A549 (cell line): ENCODE measurements around the gene IRAK1. TPM values are rescaled to one million over a fixed set of nuclear protein-coding genes. Genes with fewer than 3 reads are reported as not detected.
A peak's percentile ranks its signal among the peaks of the same experiment; 100 is the strongest.

Experiments used
- ATAC-seq, 2 experiments: fragments of 200-7000 bp in 1 of 2; fragments of >200 bp in 1 of 2; cut with Nextera tagmentation in 1 of 2; cut with Tn5 transposase in 1 of 2; 3 replicates each; pipeline versions ENCODE4 v1.8.0 to v1.9.1; 2018 to 2020; ENCODE audit warnings: mild to moderate bottlenecking in 1 of 2, moderate library complexity in 1 of 2
- CTCF ChIA-PET: fragments of 300-600 bp; sonication (Branson Sonifier 250); formaldehyde crosslinking; extraction: SDS; loops from one replicate; lab custom pipeline; 2021; ENCODE audit warnings: antibody characterized with exemption, inconsistent platforms; lab: Yijun Ruan, JAX
- POLR2A ChIA-PET: fragments of 350-600 bp; formaldehyde crosslinking; extraction: SDS; loops from one replicate; lab custom pipeline; 2021; ENCODE audit warnings: antibody characterized with exemption, inconsistent platforms; lab: Yijun Ruan, JAX
- DNase-seq, 2 experiments: peaks; one replicate each; pipeline versions ENCODE4 v3.0.0 to v3.0.0-alpha.2; 2011 to 2016; ENCODE audit warnings: low read depth in 1 of 2, low spot score in 1 of 2
- FAIRE-seq: peaks from 2 replicates; lab custom pipeline; 2011; peaks lifted over from hg19 to GRCh38; lab: Jason Lieb, UNC
- H3K27ac ChIP-seq, 2 experiments: fragments of >200 bp; sonication (Bioruptor Twin); formaldehyde crosslinking; 3 replicates each; pipeline ENCODE4 v1.5.1; 2016 to 2017
- H3K4me1 ChIP-seq: fragments of >200 bp; sonication (Bioruptor Twin); formaldehyde crosslinking; 3 replicates; pipeline ENCODE4 v1.6.1; 2016
- H3K4me2 ChIP-seq: fragments of >200 bp; sonication (Bioruptor Twin); formaldehyde crosslinking; 3 replicates; pipeline ENCODE4 v1.6.1; 2016
- H3K4me3 ChIP-seq: fragments of >200 bp; sonication (Bioruptor Twin); formaldehyde crosslinking; 3 replicates; pipeline ENCODE4 v1.5.1; 2016
- H3K9me3 ChIP-seq: fragments of >200 bp; sonication (Bioruptor Twin); formaldehyde crosslinking; 3 replicates; pipeline ENCODE4 v1.6.1; 2016
- ATOH8 ChIP-seq: fragments of 250-450 bp; sonication (Bioruptor Pico); IDR thresholded peaks from 2 replicates; pipeline ENCODE4 v1.5.0; 2020; ENCODE audit warnings: low read depth, mild to moderate bottlenecking, moderate library complexity
- CEBPB ChIP-seq, 2 experiments: fragments of >200 bp in 1 of 2; sonication (Bioruptor Twin) in 1 of 2; formaldehyde crosslinking in 1 of 2; IDR thresholded peaks; 2 replicates each; pipeline ENCODE4 v1.6.1; 2012 to 2016
- EHF ChIP-seq: fragments of 250-450 bp; sonication (Bioruptor Pico); IDR thresholded peaks from 2 replicates; pipeline ENCODE4 v1.5.0; 2020; ENCODE audit warnings: mild to moderate bottlenecking
- FOSL2 ChIP-seq, 2 experiments: fragments of 450-650 bp in 1 of 2; fragments of >200 bp in 1 of 2; sonication (Bioruptor Twin) in 1 of 2; formaldehyde crosslinking; IDR thresholded peaks; 2 replicates each; pipeline versions ENCODE4 v1.5.0 to v1.6.1; 2016 to 2020; ENCODE audit warnings: mild to moderate bottlenecking in 1 of 2, moderate library complexity in 1 of 2
- HDAC2 ChIP-seq: fragments of 200-600 bp; sonication (generic); IDR thresholded peaks from 2 replicates; pipeline ENCODE4 v1.6.1; 2016
- HES2 ChIP-seq: fragments of >200 bp; sonication (Bioruptor Twin); formaldehyde crosslinking; IDR thresholded peaks from 2 replicates; pipeline ENCODE4 v1.6.1; 2016
- HOXA7 ChIP-seq: fragments of 250-450 bp; sonication (Bioruptor Pico); IDR thresholded peaks from 2 replicates; pipeline ENCODE4 v1.5.0; 2020; ENCODE audit warnings: mild to moderate bottlenecking, moderate library complexity
- JUNB ChIP-seq: fragments of >200 bp; sonication (Bioruptor Twin); formaldehyde crosslinking; IDR thresholded peaks from 2 replicates; pipeline ENCODE4 v1.6.1; 2016
- KDM1A ChIP-seq: fragments of 200-600 bp; sonication (generic); IDR thresholded peaks from 2 replicates; pipeline ENCODE4 v1.6.1; 2016; ENCODE audit warnings: low read depth, mild to moderate bottlenecking
- MAX ChIP-seq: IDR thresholded peaks from 2 replicates; pipeline ENCODE4 v1.6.1; 2012
- MYC ChIP-seq: IDR thresholded peaks from 2 replicates; pipeline ENCODE4 v1.6.1; 2012; ENCODE audit warnings: mild to moderate bottlenecking, inconsistent platforms, low read length, improper control_type of control experiment, borderline replicate concordance
- NFE2L2 ChIP-seq: fragments of 150-350 bp; conservative IDR thresholded peaks from 2 replicates; pipeline ENCODE4 v1.6.1; 2014; ENCODE audit warnings: low read length
- PHF8 ChIP-seq: fragments of 200-600 bp; sonication (generic); IDR thresholded peaks from 2 replicates; pipeline ENCODE4 v1.6.1; 2016; ENCODE audit warnings: low read depth, mild to moderate bottlenecking, antibody characterized with exemption, moderate library complexity, borderline replicate concordance
- POLR2A ChIP-seq: IDR thresholded peaks from 2 replicates; pipeline ENCODE4 v1.6.1; 2012; ENCODE audit warnings: mild to moderate bottlenecking, low read length
- RAD21 ChIP-seq, 2 experiments: fragments of >200 bp in 1 of 2; sonication (Bioruptor Twin) in 1 of 2; formaldehyde crosslinking in 1 of 2; IDR thresholded peaks in 1 of 2; conservative IDR thresholded peaks in 1 of 2; 2 replicates in 1 of 2; 3 replicates in 1 of 2; pipeline ENCODE4 v1.6.1; 2012 to 2018; ENCODE audit warnings: inconsistent platforms in 1 of 2
- RCOR1 ChIP-seq: fragments of 150-350 bp; IDR thresholded peaks from 2 replicates; pipeline ENCODE4 v1.6.1; 2014; ENCODE audit warnings: antibody characterized with exemption, low read length, low read depth
- RFX5 ChIP-seq: fragments of 450-650 bp; IDR thresholded peaks from 2 replicates; pipeline ENCODE4 v1.7.1; 2014; ENCODE audit warnings: antibody characterized with exemption, mild to moderate bottlenecking, moderate library complexity
- RNF2 ChIP-seq: fragments of 200-600 bp; sonication (generic); IDR thresholded peaks from 2 replicates; pipeline ENCODE4 v1.6.1; 2016; ENCODE audit warnings: low read depth, mild to moderate bottlenecking, antibody characterized with exemption, moderate library complexity, borderline replicate concordance
- SMC3 ChIP-seq: fragments of >200 bp; sonication (Bioruptor Twin); formaldehyde crosslinking; IDR thresholded peaks from 3 replicates; pipeline ENCODE4 v1.6.1; 2018; ENCODE audit warnings: inconsistent platforms
- TFCP2L1 ChIP-seq: fragments of 250-450 bp; sonication (Bioruptor Pico); IDR thresholded peaks from 2 replicates; pipeline ENCODE4 v1.5.0; 2021; ENCODE audit warnings: mild to moderate bottlenecking
- TP53 ChIP-seq: fragments of 250-450 bp; sonication (Bioruptor Pico); IDR thresholded peaks from 2 replicates; pipeline ENCODE4 v1.5.0; 2021; ENCODE audit warnings: mild to moderate bottlenecking, moderate library complexity
- ZC3H11A ChIP-seq: fragments of 450-650 bp; IDR thresholded peaks from 2 replicates; pipeline ENCODE4 v1.6.1; 2014; ENCODE audit warnings: antibody characterized with exemption, mild to moderate bottlenecking
- ZSCAN20 ChIP-seq: fragments of 250-450 bp; sonication (Bioruptor Pico); IDR thresholded peaks from 2 replicates; pipeline ENCODE4 v1.8.0; 2022; ENCODE audit warnings: mild to moderate bottlenecking, moderate library complexity
- WGBS: methylation state at CpG from one replicate; pipeline ENCODE4 v1.1.6; 2017; ENCODE audit errors: missing lambda C conversion rate; 5-methylcytosine and 5-hydroxymethylcytosine counted together
- polyA plus RNA-seq, 4 experiments: library from polyadenylated mRNA; depleted of rRNA in 3 of 4; stranded (reverse); fragments of >200 nt; fragmentation: RNase III in 1 of 4; extraction: RNeasy Plus Mini Kit Qiagen cat#74134 plus additional on column Dnase treatment in 1 of 4; gene quantifications; 2 replicates in 3 of 4; 3 replicates in 1 of 4; pipeline ENCODE4 v1.2.3, GENCODE V29; 2011 to 2017
- TF ChIP-seq, protein P1 (sequence below): fragments of 150-350 bp; IDR thresholded peaks from 2 replicates; pipeline ENCODE4 v1.6.1; 2014; ENCODE audit warnings: low read depth, mild to moderate bottlenecking, low read length
- TF ChIP-seq, protein P2 (sequence below): fragments of 450-650 bp; IDR thresholded peaks from 2 replicates; pipeline ENCODE4 v1.6.1; 2014; ENCODE audit warnings: antibody characterized with exemption

Gene IRAK1
- polyA plus RNA-seq, 2 of the 4 experiments (the other 2 are of a cell fraction): 73.1 to 177 TPM

- CTCF ChIA-PET: no interaction called here
- POLR2A ChIA-PET: interaction anchor here (0.7 kb wide), 1 partner anchor 106 kb away, joined by 9 read pairs; no protein-coding TSS in a partner anchor
- no peak for DNase-seq
- 95% methylated on average over 3 of the region's 3 CpGs for WGBS
- ATAC-seq: no peak
- TF ChIP-seq HES2 (no peak), RFX5 (no peak), PHF8 (no peak), NFE2L2 (no peak), EHF (CRISPR knock-in tag) (no peak), KDM1A (no peak), MYC (no peak), SMC3 (no peak)
- TF ChIP-seq, protein P1, sequence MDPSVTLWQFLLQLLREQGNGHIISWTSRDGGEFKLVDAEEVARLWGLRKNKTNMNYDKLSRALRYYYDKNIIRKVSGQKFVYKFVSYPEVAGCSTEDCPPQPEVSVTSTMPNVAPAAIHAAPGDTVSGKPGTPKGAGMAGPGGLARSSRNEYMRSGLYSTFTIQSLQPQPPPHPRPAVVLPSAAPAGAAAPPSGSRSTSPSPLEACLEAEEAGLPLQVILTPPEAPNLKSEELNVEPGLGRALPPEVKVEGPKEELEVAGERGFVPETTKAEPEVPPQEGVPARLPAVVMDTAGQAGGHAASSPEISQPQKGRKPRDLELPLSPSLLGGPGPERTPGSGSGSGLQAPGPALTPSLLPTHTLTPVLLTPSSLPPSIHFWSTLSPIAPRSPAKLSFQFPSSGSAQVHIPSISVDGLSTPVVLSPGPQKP: no peak
- no peak for FAIRE-seq
- Histone ChIP-seq H3K4me3 (no peak overlapping the region), H3K4me1 (peaks cover 3% of the 10 kb centered on the region), H3K27ac (no peak overlapping the region), H3K4me2 (no peak overlapping the region), H3K9me3 (no peaks in the 10 kb centered on the region)
These were observed 48.9 kb upstream of the IRAK1 start for GRCh38 chrX:154068560-154068959.

DNA sequence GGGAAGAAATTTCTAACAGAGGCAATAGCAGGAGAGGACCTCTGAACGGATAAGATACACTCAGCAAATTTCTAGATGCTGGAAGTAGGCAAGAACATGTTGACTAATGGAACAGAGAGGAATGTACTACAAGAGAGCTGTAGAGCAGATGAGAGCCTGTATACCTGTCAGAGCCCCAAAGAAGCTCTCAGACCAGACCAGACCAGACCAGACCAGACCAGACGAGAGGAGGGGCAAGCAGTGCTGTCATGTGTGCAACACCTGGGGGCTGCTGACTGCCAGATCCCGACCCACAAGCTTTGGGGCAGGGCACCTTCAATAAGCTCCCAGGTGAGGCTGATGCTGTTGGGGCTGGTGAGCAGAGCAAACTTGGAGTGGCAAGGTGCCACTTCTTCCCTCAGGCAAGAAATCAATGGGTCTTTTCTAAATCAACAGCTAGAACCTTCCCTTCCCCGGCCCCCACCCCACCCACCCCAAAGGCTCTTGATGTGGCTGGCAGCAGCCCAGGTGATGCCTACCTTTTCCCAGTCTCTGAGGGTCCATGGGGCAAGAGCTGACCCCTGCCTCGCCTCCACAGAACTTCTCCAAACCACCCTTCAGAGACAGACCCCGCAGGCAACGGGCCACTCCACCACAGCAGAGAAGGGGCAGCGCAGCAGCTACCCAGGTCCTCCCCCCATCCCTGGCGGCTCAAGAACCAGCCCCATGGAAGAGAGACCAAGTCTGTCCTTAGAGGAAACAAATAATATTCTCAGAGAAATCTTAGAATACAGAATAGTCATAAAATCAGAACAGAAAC, 45.1 kb upstream of the IRAK1 start:
- POLR2A ChIA-PET: no interaction called here
- no peak for ATAC-seq
- no peak for DNase-seq
- no peak overlapping the region for H3K27ac ChIP-seq
- 90% methylated on average over 8 of the region's 9 CpGs for WGBS
- H3K9me3 ChIP-seq: no peaks in the 10 kb centered on the region
- no peak overlapping the region for H3K4me3 ChIP-seq
- H3K4me2 ChIP-seq: no peak overlapping the region
- CTCF ChIA-PET: interaction anchor here (0.7 to 1.3 kb wide), 3 partner anchors 10 to 298 kb away, joined by 3 to 4 read pairs (median 4); no protein-coding TSS in a partner anchor
- FAIRE-seq: no peak
- no peaks in the 10 kb centered on the region for H3K4me1 ChIP-seq
- no peak for TF ChIP-seq JUNB
- TF ChIP-seq RNF2: no peak
- TF ChIP-seq, protein P2, sequence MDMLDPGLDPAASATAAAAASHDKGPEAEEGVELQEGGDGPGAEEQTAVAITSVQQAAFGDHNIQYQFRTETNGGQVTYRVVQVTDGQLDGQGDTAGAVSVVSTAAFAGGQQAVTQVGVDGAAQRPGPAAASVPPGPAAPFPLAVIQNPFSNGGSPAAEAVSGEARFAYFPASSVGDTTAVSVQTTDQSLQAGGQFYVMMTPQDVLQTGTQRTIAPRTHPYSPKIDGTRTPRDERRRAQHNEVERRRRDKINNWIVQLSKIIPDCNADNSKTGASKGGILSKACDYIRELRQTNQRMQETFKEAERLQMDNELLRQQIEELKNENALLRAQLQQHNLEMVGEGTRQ: no peak
- no peak for TF ChIP-seq POLR2A
- TF ChIP-seq RCOR1: no peak

- ChIA-PET POLR2A (no interaction called here), CTCF (interaction anchor here (1.3 kb wide), 1 partner anchor 12 kb away, joined by 4 read pairs; no protein-coding TSS in a partner anchor)
- ATAC-seq: no peak
- Histone ChIP-seq H3K27ac (no peak overlapping the region), H3K9me3 (no peaks in the 10 kb centered on the region), H3K4me3 (no peak overlapping the region)
- WGBS: 90% methylated on average over 4 of the region's 4 CpGs
- TF ChIP-seq, protein P1: no peak
- TF ChIP-seq HES2 (no peak), RAD21 (conservative IDR thresholded peaks at IDR 0.05 in 1 of 2, IDR thresholded peaks at IDR 0.05 in 1 of 2) (no peak), FOSL2 (IDR thresholded peaks at IDR 0.05) (no peak), FOSL2 (CRISPR knock-in tag; IDR thresholded peaks at IDR 0.05) (no peak), HDAC2 (no peak), SMC3 (no peak), MAX (no peak), ATOH8 (no peak), HOXA7 (no peak), MYC (no peak), TP53 (CRISPR knock-in tag) (no peak), TFCP2L1 (no peak), ZC3H11A (no peak), ZSCAN20 (CRISPR knock-in tag) (no peak), CEBPB (IDR thresholded peaks at IDR 0.05) (no peak)
- TF ChIP-seq, protein P2: no peak
- TF ChIP-seq, all 56 proteins: peak for 0
- FAIRE-seq (peak; percentile 51), DNase-seq (no peak)
- Histone ChIP-seq H3K4me1 (0 out of 3 replicates have a peak, but pooled peaks cover 1% of the 10 kb centered on the region), H3K4me2 (no peak overlapping the region)
These were observed 43.5 kb upstream of the IRAK1 start for GRCh38 chrX:154063234-154063633.
